Left lobe of liver (tissue), 2 donors: ENCODE data around the gene SMPD3. TPM values are rescaled to one million over a fixed set of nuclear protein-coding genes. Genes with fewer than 3 reads are reported as not detected.
A peak's percentile ranks its signal among the peaks of the same experiment; 100 is the strongest.

ENCODE experiments used
- ATAC-seq: fragments of 200-7000 bp; cut with Tn5 transposase; one replicate; pipeline ENCODE4 v1.9.1; 2020; ENCODE audit warnings: mild to moderate bottlenecking, moderate library complexity
- DNase-seq: peaks from one replicate; pipeline ENCODE4 v3.0.0-alpha.2; 2020; ENCODE audit warnings: low spot score
- total RNA-seq: library from RNA; stranded (reverse); gene quantifications from one replicate; pipeline ENCODE4 v1.2.1, GENCODE V29; 2021
- donor health status: DM: no; HTN: no; CAD: no; lungs with moderate emphysema.
- donor health status: DM: no; HTN: yes; CAD: no.

The SMPD3 gene
- total RNA-seq, 1 donor from 2014 or later: 32.7 TPM

DNA sequence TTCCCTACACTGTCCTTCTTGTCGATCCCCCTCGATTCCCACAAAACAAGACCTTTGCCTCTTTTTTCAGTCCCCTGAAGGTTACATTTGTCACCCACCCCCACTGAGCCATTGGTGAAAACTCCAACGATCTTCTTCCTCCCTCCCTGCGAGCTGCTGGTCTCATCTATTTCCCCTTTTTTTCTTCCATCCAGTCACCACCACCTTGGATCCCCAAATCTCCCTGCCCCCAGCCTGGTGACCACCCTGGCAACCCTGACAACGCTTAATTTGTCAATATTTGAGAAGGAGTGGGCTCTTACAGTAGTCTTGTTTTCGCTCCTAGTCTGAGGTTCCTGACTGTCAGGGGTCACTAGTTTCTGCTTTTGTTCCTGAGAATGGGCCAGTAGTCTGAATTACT lies 62.9 kb downstream of the SMPD3 start:
- DNase-seq (no peak), ATAC-seq (no peak)

DNA sequence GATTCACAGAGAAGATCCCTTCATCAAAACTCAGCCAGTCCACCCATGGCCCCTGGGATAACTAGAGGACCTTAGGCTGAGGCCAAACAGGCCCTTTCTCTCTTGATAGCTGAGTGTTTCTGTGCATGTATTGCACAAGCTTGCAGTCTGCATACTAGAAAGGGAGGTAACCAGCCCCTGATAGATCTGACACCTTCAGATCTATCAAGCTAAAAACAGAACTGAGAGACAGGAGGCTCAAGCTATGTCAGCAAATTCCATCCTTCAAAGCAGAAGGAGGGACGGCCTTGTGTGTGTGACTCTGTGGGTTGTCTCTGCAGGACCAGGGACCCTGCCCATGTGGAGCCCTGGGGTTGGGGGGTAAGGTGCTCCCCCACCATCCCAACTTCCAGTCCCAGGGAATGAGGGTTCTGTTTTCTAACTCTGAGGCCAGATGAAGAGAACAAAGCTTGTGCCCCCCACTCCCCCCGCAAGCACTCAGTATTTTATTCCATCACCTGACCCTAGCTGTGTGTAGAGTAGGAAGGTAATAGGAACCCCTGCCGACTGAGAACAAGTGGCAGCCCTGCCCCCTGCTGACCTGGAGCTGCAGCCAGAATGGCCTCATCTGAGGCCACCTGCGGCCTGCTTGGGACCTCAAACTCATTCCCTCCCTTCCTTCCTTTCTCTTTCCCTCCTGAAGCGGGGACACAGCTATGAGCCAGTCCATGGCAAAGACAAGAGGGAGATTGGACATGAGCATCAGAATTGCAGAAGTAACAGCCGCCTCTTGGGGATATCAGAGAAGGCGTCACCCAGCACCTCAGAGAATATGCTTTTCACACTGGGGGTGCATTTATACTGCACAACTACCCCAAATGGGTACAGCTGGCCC lies 63.8 kb downstream of the SMPD3 start:
- ATAC-seq: no peak
- DNase-seq: no peak

DNA sequence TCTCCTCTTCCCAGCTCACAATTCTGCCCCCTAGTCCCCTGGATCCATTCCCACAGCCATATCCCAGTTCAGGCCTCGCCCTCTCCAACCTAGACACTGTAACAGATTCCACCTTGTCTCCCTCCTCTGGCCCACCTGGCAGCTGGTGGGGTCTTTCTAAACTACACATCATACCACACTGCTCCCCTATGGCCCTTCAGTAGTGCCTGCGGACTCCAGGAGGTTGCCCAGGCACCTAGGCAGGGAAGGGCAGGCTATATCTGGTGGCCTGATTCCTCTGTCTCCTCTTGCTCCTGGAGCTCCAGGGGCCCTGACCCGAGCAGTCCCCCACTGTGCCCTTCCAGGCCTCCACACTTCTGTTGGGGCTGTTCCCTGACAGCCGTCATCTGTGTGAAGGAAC lies 64.5 kb downstream of the SMPD3 start:
- no peak for ATAC-seq
- no peak for DNase-seq

DNA sequence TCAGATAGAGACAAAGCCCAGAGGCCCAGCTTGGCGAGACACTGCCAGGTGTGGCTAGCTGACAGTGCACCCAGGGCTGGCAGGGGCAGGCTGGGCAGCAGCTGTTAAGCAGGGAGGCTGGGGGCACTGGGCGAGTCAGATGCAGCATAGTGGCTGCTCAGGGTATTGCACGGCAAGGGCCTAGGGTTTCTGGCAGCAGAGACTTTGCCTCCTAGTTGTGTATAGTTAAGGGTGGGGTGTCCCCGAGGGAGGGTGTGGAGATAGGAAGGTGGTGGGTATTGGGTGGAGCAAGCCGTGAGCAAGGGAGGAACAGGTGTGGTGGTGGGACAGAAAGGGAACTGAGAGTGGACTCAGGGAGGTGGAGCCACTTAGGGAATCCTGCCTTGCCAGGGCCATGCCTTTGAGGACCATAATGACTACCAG lies 66.0 kb downstream of the SMPD3 start:
- ATAC-seq (no peak), DNase-seq (no peak)

DNA sequence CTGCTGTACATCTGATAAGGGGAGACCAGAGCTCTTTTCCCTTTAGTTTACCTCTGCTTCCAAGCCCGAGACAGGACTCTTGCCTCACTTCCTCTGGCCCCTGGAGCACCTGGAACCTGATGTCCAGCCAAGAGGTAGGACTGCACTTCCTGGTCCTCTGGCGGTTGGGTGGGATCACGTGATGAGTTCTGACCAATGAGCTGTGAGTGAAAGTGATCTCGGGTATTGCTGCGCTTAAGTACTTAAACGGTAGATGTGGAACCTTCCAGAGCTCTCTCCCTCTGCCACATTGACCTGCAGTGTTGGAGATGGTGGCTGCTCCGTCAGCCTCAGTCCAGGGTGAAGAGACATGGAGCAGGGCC lies 67.0 kb downstream of the SMPD3 start:
- no peak for DNase-seq
- ATAC-seq: peak; percentile 4

DNA sequence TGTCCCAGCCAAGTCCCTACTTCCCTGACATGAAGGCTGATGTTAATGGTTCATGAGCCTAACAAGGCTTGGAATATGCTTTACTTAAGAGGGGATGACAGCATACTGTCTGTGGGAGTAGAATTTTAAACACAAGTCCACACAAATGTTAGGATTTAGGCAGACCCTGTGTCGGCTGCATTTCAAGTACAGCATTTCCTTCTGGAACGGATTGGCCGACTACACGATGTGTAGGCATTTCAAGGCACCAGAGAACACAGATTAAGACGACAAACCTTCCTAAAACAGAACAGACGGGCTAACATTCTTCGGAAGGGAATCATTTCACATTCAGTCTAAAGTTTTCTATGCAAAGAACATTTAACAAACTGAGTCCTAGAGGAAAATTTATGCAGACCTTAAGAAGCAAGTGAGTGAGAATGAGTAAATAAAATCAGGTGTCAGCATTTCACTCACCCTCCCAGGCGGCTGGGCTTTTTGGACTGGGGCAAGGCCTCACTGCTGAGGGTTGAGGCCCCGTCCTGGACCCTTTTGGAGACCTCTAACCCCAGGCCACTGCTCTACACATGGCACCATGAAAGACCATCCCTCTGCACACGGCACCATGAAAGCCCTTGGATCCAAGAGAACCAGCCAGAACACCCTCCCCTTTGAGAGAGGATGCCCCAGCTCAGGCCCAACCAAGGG lies 67.5 kb downstream of the SMPD3 start:
- DNase-seq: no peak
- no peak for ATAC-seq

DNA sequence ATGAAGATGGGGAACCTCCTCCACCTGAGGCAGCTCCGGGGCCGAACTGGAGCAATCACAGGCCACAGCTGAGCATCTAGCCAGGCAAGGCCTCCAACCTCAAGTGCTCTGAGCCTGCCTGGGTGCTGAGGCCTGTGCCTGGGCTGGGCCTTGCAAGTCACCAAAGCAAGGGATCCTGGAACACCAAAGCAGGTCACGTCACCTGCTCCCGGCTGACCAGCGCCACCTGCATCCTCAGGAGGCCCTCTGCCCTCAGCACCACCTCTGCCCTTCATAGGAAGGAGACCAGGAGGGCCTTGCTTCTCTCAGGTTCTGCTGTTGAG lies 68.0 kb downstream of the SMPD3 start:
- DNase-seq (no peak), ATAC-seq (no peak)

DNA sequence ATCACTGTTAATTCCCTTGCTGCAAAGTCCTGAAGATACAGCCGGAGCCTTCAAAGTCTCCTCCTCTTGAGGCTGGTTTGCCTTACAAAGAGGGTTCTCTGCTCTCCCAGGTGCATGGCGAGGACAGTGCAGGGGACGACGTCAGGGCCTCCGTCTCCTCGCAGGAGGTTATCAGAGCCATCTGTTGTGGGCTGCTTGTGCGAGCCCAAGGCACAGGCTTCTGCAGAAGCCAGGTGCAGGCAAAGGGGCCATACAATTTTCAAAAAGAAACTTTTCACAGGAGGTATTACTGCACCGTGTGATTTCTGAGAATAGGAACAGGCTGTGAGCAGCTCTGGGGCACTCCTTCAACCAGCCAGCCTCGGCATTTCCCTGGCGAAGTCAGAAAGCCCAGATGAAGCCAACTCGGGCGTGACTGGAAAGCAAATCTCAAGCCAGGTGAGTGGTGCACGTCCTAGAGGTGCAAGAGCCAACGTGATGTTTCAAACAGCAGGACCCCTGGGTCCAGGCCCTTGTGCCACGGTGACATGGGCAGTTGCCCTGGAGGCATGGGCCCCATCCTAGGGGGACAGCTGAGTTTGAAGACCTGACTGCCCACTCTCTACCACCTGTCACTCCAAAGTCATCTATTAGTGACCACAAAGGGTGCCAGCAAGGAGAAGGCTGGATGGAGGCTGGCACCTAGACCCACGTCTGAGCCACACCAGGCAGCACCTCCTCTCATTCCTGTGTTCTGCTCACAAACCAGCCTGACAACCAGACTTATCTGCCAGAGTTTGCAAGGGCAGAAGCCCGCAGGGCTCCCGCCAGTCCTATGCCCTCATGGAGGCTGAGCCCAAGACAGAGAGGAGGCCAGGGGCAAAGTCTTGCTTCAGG lies 68.6 kb downstream of the SMPD3 start:
- DNase-seq: no peak
- ATAC-seq: no peak

DNA sequence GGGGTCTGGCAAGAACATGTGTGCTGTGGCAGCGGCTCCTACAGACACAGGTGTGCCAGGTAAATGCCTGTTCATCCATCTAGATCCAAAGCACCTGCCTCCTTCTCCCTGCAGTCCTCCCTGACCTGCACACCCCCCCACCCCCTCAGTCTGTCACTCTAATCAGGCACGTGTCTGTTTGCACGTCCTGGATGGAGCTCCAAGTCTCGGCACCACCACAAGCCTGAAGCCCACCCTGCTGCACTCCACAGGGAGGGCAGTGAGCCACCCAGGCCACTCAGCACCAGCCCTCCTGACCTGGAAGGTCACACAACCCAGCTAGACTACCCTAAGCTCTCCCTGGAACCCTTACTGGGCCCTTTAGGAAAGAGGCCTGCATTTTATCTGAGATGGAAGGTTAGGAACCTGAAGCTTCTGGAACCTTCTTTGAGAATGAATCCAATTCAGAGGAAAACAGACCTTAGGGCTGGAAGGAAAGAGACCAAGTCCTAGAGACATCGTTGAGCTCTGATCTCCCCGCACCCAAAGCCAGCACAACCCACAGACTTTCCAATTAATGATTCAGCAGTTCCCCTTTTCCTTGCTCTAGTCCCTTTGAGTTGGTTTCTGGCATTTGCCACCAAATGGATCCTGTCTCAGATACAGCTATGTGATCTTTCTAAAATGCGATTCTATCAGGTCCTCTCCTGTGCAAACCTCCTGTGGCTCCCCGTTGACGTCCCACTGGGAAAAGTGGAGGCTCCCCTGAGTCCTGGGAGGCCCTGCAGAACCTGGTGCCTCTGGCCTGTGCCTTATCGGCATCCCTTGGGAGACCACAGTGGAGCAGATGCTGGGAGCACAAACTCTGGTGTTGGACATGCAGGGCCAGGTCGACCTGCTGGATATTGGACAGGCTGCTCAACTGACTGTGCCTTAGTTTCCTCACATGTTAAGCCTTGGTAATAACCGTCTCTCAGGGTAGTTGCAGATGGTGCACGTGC lies 69.6 kb downstream of the SMPD3 start:
- no peak for DNase-seq
- no peak for ATAC-seq

DNA sequence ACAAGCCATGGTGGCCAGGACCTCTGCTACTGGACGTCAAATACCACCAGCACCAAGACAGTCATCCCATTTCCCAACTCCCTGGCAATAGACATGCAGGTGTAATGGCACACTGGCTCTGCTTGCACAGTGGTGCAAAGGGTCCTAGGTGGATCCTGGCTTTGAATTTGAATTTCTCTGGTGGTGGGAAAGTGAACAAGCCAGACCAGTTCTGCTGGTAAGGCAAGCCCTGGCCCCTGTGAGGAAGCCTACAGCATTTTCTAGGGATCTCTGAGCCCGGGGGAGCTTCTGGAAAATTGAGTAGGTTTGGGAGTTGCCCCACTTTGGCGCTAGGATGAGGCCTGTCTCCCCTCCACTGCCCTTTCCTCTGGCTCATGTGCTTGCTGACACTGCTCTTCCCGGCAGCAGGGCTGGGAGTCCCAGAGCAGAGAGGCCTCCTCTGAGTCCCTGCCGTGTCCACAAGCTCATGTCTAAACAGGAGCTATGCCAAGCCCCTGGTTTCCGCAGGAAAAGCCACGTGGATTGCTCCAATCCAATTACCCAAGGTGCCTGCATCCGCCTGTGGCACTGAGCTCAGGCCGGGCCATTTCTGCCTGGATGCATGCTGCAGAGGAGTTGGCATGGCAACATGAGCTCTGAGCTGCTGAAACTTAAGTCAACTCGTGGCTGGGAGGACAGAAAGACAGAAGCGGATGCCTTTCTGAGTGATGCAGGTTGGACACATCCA lies 70.5 kb downstream of the SMPD3 start:
- DNase-seq (no peak), ATAC-seq (no peak)

DNA sequence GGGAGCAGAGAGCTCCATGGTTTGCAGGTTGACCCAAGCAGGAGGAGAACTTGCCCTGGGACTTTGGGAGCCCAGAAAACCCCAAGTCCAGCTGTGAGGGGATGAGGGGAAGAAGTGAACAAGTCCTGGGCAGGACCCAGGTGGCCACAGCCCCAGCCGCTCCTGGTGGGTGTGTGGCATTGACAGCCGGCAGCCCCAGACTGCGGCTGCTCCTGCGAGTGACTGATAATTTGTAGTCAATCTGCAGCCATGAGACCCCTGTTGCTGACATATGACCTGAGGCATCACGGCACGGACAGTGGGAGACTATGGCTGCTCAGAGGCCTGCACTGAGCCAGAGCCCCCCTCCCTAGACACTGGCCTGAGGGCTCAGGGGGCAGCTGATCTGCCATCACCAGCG lies 71.1 kb downstream of the SMPD3 start:
- ATAC-seq (no peak), DNase-seq (no peak)

DNA sequence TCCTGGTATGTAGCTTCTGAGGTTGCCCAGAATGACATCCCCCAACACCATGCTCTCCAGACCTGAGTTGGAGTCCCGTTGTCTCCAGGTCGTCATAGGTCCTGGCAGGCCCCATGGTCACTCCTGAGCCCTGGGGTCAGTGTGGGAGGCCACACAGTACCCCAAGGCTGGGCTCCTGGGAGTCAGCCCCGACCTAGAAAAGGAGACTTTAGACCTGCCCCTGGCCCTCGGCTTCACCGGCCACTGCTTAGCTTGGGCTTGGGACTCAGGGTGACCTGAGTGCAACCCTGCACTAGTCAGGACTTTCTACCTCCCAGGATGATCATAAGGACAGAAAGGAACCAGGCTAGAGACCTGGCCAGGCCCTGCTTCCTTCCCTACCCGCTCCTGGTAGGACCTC lies 71.7 kb downstream of the SMPD3 start:
- no peak for DNase-seq
- no peak for ATAC-seq

DNA sequence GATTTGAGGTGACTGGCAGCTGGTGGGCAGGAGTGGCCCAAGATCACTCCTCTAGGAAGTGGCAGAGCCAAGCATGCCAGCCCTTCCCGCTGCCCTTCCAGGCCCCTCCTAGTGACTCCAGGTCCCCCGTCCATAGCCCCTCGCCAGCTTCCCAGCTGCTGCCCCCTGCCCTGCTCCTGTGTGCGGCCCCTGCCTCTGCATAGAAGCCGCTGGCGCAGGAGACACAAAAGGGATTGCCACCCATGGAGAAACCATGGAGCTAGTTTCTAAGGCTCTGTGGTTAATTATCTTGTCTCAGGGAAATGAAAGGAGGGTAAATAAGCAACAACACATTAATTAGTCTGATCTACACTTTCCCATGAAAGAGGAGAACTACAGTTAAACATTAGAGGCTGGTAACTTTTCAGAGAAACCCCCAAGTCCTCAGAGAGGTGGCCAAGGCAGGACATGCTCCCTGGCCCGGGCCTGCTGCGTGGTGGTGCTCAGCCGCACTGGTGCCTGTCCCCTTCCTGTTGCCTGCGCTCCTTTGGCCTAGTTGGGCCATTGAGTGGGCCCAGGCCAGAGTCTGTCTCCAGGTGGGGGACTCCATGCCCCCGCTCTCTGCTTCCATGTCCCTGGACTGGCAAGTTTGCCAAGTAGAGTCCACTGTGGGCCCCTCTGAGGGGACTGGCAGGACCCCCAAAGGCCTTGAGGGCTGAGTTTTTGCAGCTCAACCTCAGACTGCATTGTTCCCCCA lies 72.3 kb downstream of the SMPD3 start:
- DNase-seq: no peak

DNA sequence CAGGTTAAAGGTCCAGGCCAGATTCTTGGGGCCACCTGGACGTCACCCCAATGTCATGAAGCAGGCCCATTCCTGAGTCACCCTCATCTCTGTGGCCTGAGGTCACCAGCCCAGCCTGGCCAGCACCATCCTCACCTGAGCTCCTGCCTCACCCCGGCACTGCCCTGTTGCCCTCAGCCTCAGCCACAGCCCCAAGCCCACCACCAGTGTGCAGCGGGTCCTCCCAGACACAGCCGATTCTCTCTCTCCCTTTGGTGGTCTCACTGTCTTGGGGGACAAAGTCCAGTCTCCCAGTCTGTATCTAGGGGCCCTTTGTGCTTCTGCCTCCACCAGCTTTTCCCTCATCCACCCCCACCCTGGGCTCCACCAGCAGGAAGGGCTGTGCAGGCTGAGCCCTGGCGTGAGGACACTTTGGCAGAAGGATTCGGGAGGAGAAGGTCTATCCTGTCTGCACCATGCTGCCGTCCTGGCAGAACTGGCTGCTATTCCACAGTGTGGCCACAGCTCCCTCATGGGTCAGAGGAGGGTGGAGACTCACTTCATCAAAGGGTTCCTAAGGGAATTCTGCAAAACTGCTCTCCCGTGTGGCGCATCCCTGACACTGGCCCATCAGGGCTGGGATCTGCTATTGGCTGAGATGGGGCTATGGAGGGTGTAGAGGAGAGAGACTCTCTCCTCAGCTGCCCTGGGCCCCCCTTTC lies 73.2 kb downstream of the SMPD3 start:
- DNase-seq: no peak

More for the DNA sequence above, 72.3 kb downstream of the SMPD3 start:
- ATAC-seq: no peak

DNA sequence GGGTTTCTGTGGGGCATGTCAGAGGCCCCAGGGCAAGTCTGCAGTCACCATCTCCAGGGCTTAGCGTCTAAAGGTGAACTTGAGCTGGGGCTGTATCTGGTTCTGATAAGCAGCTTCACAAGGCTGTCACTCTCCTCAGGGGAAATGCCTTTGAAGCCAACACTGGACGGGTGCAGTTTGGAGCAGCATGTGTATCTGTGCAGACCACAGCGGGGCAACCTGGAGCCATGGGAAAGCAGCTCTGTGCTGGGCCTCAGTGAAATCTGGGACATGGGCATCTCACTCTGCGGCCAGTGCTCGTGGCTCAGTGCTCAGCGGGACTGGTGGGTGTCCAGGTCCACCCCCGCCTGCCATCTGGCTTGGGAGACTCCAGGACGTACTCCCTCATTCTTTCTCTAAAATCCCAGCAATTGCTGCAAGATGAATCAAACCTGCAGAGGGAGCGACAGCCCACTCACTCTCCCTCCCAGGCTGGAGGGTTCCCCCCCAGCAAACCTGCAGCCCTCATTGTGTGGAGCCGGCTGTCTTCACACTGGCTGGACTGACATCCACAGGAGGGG lies 74.0 kb downstream of the SMPD3 start:
- DNase-seq (no peak), ATAC-seq (no peak)

More for the DNA sequence above, 73.2 kb downstream of the SMPD3 start:
- ATAC-seq: no peak

DNA sequence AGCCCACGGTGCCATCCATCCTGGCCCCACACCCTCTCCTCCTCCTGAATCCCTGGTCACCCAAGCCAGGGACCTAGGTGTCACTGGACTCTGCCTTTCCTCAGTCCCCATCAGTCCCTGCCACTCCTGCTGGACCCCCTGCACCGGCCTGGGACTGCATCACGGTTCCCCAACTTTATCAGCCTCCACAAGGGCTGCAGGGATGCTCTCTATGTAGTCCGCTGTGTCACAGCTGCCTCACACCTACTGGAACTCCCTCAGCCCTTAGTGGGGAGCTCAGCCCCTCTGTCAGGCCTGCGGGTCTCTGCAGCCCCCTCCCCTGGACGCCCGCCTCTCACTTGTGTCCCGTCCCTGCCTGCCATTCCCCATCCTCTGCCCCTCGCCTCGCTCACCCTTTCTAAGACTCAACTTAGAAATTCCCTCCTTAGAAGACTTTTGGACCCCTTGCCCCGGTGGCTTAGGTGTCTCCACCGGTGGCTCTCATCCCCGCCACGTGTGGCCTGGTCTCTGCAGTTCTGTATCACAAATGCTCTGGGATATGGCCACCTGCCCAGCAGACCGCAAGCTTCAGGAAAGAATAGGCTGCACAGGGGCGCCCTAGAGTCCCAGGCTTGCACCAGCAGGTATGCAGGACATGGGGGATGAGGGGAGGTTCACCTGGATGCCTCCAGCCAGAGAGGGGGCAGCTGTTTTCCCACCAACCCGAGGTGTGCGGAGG lies 74.6 kb downstream of the SMPD3 start:
- no peak for ATAC-seq
- no peak for DNase-seq

DNA sequence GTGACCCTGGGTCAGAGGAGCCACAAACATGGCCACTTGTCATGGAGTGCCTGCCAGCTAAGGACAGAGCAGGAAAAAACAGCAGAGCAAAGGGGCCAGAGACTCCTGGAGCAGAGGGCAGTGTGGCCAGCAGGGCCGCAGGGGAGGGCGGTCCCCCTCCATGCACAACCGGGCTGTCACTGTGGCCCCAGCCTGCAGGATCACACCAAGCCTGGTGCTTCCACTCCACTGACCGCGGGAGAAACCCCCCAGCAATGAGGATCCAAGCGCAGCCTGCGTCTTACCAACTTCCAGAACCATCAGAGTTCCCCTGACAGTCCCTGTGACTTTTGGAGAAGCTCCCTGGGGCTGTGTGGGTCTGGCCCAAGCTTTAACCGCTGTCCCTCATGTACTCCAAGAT lies 75.5 kb downstream of the SMPD3 start:
- DNase-seq (no peak), ATAC-seq (no peak)

DNA sequence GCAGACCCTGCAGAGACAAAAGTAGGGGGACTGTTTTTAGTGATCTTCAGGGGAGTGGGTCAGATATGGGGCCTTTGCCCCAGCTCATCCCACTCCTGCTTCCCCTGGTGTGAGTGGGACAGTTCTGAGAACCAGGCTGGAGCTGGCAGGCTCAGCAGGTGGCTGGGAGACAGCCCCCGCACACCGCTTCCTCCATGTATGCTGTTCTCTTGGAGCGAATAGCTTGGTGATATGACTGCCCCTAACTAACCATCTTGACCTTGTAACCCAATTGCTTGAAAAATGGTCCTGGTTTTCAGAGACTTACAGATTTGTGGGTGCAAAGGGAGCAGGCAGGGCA lies 76.0 kb downstream of the SMPD3 start:
- DNase-seq: no peak
- ATAC-seq: no peak
